Activated T-cell treated with anti-CD3 and anti-CD28 coated beads, Interleukin-2, amount 50 U/mL, for 1 hour (primary cell): ENCODE data around the gene LRIF1.
"Not testable (repeated sequence)": the region's sequence is repeated elsewhere in the genome, so short reads cannot be mapped to it uniquely, and the experiment has no call there.

ENCODE experiments used
- DNase-seq: peaks from one replicate; pipeline ENCODE4 v3.0.0-alpha.2; 2020

Gene LRIF1

GRCh38 chr1:110945626-110946025 is 18.1 kb downstream of the LRIF1 start:
- no peak for DNase-seq

- DNase-seq = no peak
These were observed 18.9 kb downstream of the LRIF1 start for GRCh38 chr1:110944806-110945205.

- no peak for DNase-seq
These were observed 27.2 kb downstream of the LRIF1 start for GRCh38 chr1:110936567-110936966.

GRCh38 chr1:110931097-110931496 is 32.6 kb downstream of the LRIF1 start:
- not testable (repeated sequence) for DNase-seq

GRCh38 chr1:110928904-110929303 is 34.8 kb downstream of the LRIF1 start:
- DNase-seq = no peak

GRCh38 chr1:110928191-110928590 is 35.5 kb downstream of the LRIF1 start:
- no peak for DNase-seq

- DNase-seq = no peak
These were observed 36.1 kb downstream of the LRIF1 start for GRCh38 chr1:110927484-110928075.

GRCh38 chr1:110921953-110922352 is 41.8 kb downstream of the LRIF1 start:
- no peak for DNase-seq

- no peak for DNase-seq
These were observed 45.7 kb downstream of the LRIF1 start for GRCh38 chr1:110918016-110918415.

GRCh38 chr1:110916669-110917306 is 46.9 kb downstream of the LRIF1 start:
- DNase-seq = no peak

GRCh38 chr1:110916274-110916668 is 47.5 kb downstream of the LRIF1 start:
- DNase-seq = no peak

- no peak for DNase-seq
These were observed 47.9 kb downstream of the LRIF1 start for GRCh38 chr1:110915804-110916203.

- no peak for DNase-seq
These were observed 49.0 kb downstream of the LRIF1 start for GRCh38 chr1:110914676-110915075.

- DNase-seq = no peak
These were observed 50.9 kb downstream of the LRIF1 start for GRCh38 chr1:110912784-110913183.

GRCh38 chr1:110903853-110904500 is 59.7 kb downstream of the LRIF1 start:
- no peak for DNase-seq

- no peak for DNase-seq
These were observed 60.8 kb downstream of the LRIF1 start for GRCh38 chr1:110902820-110903463.

GRCh38 chr1:110899458-110899843 is 64.3 kb downstream of the LRIF1 start:
- no peak for DNase-seq

- DNase-seq = no peak
These were observed 64.8 kb downstream of the LRIF1 start for GRCh38 chr1:110898734-110899457.

GRCh38 chr1:110897681-110898080 is 66.0 kb downstream of the LRIF1 start:
- DNase-seq = no peak
